Hindlimb muscle (tissue), 1 donor: ENCODE results near the gene KDM7A. TPM values are rescaled to one million over a fixed set of nuclear protein-coding genes. Genes with fewer than 3 reads are reported as not detected.
A peak's percentile ranks its signal among the peaks of the same experiment; 100 is the strongest.
"Not testable (repeated sequence)": the region's sequence is repeated elsewhere in the genome, so short reads cannot be mapped to it uniquely, and the experiment has no call there.

Source experiments
- DNase-seq: peaks from one replicate; pipeline ENCODE4 v3.0.0-alpha.2; 2013
- polyA plus RNA-seq: library from polyadenylated mRNA; unstranded; fragments of 120-200 nt; gene quantifications from one replicate; pipeline ENCODE4 v1.2.1, GENCODE V29; 2013; ENCODE audit not compliant: insufficient read length

KDM7A gene
- 8.2 TPM for polyA plus RNA-seq

GRCh38 chr7:140176811-140177702, at the start of gene KDM7A:
KDM7A (minus strand) TSS chr7:140176983; CDS start chr7:140176937, 46 bp downstream.
- peak; percentile 97 for DNase-seq

GRCh38 chr7:140225562-140226249, 48.9 kb upstream of the KDM7A start:
- no peak for DNase-seq

GRCh38 chr7:140223515-140224221, 46.9 kb upstream of the KDM7A start:
- DNase-seq = no peak

DNA sequence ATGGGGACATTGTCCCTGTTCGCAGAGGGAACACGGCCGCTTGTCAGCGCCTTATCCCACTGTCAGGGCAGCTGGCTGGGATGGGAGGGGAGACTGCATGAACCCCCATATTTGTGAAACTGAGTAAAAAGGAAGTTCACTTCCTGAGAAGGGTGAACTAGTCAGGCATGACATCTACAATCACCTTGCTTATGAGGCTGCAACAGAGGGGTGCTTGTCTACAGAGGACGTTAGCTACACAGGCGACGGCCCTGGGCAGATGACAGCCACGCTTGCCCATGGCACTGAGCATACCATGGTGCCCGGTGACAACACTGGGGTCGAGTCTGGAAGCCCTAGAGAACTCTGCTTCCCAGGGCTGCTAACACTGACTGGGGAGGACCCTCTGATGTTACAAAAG, 46.0 kb upstream of the KDM7A start:
- DNase-seq = no peak

- no peak for DNase-seq
These were observed 43.1 kb upstream of the KDM7A start for GRCh38 chr7:140219672-140220524.

- DNase-seq = no peak
These were observed 41.9 kb upstream of the KDM7A start for GRCh38 chr7:140218656-140219055.

DNA sequence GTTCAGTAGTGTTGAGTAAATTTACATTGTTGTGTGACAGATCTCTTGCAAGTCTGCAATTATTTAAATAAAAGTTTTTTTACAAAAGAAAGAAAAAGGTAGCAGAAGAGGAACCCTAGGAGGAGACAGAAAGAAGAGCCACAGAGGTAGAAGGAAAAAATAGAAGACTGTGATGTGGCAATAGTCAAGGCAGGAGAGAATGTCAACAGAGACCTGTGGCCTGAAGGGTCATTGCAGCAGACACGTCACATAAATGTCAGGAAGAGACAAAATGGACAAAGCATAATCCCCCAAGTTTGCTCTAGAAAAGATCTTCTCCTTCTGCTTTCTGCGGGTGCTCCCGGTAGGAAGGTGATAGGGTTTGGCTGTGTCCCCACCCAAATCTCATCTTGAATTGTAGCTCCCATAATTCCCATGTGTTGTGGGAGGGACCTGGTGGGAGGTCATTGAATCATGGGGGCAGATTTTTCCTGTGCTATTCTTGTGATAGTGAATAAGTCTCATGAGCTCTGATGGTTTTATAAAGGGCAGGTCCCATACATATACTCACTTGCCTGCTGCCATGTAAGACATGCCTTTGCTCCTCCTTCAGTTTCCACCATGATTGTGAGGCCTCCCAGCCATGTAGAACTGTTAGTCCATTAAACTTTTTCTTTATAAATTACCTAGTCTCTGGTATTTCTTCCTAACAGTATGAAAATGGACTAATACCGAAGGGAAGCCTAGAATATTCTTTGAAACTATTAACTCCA, 41.1 kb upstream of the KDM7A start:
- DNase-seq = no peak

GRCh38 chr7:140215281-140215680, 38.5 kb upstream of the KDM7A start:
- DNase-seq = no peak

GRCh38 chr7:140214075-140214684, 37.4 kb upstream of the KDM7A start:
- DNase-seq = no peak

DNA sequence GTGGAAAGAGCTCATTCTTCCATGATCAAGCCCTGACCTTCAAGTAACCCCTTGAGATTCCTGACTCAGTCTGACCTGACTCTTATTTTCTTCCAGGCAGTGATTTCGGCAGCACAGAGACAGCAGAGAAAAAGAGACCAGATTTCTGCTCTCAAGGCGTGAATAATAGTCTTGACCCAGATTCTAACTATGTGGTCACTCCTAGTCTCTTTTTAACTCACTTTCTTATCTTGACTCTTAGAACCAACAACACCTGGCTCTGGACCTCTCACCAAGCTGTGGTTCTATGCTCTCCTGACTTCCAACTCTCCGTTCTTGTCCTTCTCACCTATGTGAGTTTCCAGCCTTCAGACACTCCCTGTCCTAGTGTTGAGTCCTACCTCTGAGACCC, 36.9 kb upstream of the KDM7A start:
- DNase-seq = no peak

DNA sequence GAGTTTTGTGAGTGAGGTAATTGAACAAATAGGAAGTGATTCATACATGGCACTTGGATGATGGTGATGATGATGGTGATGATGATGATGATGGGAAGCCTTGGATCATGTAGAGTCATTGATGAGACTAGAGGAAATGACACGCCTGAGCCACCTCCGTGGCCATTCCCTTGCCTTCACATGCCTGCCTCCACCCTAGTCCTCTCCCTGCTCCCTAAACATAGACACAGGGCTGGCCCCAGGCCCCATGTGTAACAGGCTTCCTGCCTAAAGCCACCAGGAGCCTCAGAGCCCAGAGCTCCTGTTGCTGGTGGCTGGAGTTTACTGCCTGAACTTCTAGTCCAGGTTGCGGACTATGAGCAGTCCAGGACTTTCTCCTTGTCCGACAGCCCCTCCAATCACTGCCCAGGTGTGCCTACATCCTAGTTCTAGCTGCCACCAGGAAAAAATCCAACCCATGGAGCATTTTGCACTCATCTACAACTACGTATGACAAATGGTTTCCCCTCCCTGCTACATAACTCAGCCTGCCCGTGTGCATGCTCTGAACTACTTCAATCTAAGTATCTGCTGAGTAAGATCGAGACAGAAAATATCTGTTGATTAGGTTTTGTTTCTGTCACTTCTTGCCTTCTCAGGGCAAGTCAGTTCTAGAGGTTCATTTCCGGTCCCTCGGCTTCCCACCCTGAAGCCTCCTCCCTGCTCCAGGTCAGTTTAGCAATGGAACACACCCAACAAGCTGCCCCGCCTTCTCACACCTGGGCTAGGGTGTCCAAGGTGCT, 35.5 kb upstream of the KDM7A start:
- no peak for DNase-seq

- no peak for DNase-seq
These were observed 34.9 kb upstream of the KDM7A start for GRCh38 chr7:140211698-140212097.

DNA sequence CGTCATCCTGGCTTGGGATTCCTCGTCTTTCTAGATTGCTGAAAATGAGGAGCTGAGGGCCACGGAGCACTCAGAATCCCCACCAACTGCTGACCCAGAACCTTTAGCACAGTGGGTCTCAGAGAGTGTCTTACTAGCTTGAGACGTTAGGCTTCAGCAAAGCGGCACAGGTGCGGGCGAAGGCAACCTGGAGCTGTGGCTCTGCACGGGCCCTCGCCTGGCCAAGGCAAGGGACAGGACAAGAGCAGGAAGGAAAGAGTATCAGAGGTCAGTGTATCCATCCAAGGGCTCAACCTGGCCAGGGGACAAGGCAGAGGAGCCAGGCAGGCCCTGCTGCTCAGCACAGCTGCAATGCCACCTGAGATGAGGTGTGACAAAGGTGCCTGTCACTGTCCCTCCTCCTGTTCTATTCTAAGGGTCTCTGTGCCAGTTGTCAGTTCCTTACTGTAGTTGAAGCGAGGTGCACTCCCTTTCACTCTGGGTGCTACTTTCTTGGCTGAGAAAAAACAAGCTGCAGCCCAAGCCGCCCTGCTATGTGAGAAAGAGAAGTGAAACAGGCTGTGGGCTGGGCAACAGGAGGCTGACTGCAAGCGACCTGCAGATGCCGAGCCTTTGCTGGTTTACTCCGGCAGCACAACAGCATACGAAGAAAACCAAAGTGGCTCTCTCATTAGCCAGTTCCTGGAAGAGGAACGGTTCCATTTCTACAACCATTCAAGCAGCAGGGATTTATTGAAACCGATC, 33.3 kb upstream of the KDM7A start:
- no peak for DNase-seq

- no peak for DNase-seq
These were observed 30.0 kb upstream of the KDM7A start for GRCh38 chr7:140206616-140207389.

GRCh38 chr7:140205600-140205999, 28.8 kb upstream of the KDM7A start:
- DNase-seq = no peak

GRCh38 chr7:140203556-140203955, 26.8 kb upstream of the KDM7A start:
- no peak for DNase-seq

DNA sequence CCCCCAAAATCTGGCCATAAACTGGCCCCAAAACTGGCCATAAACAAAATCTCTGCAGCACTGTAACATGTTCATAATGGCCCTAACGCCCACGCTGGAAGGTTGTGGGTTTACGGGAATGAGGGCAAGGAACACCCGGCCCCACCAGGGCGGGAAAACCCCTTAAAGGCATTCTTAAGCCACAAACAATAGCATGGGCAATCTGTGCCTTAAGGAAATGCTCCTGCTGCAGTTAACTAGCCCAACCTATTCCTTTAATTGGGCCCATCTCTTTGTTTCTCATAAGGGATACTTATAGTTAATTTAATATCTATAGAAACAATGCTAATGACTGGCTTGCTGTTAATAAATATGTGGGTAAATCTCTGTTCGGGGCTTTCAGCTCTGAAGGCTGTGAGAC, 26.2 kb upstream of the KDM7A start:
- DNase-seq = not testable (repeated sequence)

- no peak for DNase-seq
These were observed 24.6 kb upstream of the KDM7A start for GRCh38 chr7:140201393-140201792.
